K562 (cell line): Measurements from ENCODE around the gene KCNAB1.

Experiments
- ARID2 ChIP-seq: fragments of 450-650 bp; IDR thresholded peaks from 2 replicates; pipeline ENCODE4 v1.6.1; 2017; ENCODE audit warnings: antibody characterized with exemption, mild to moderate bottlenecking
- ARID4B ChIP-seq: sonication (generic); formaldehyde crosslinking; IDR thresholded peaks from 2 replicates; pipeline ENCODE4 v1.8.0; 2022; ENCODE audit warnings: mild to moderate bottlenecking, missing genetic modification reagents
- CAMTA2 ChIP-seq: fragments of 250-450 bp; sonication (Bioruptor Pico); conservative IDR thresholded peaks from 2 replicates; pipeline ENCODE4 v1.5.1; 2022
- EZH2 ChIP-seq: IDR thresholded peaks from 2 replicates; pipeline ENCODE4 v1.6.1; 2012; ENCODE audit warnings: low read depth, mild to moderate bottlenecking, inconsistent platforms, low read length, borderline replicate concordance
- MEF2D ChIP-seq: conservative IDR thresholded peaks from 2 replicates; pipeline ENCODE4 v1.6.1; 2016; ENCODE audit warnings: low read depth, missing genetic modification characterization, missing compliant biosample characterization
- ZFP91 ChIP-seq: sonication (generic); formaldehyde crosslinking; IDR thresholded peaks from 2 replicates; pipeline ENCODE4 v1.8.0; 2022; ENCODE audit warnings: mild to moderate bottlenecking, missing genetic modification reagents

GRCh38 chr3:156543043-156543555, 422.7 kb downstream of the KCNAB1 start:
- TF ChIP-seq ARID2 (no peak), ARID4B (CRISPR knock-in tag) (no peak), CAMTA2 (CRISPR knock-in tag) (no peak), ZFP91 (CRISPR knock-in tag) (no peak), MEF2D (no peak), EZH2 (no peak)
